PC-9 (cell line): ENCODE data around the gene CST11.

ENCODE experiments used
- EZH2 ChIP-seq: fragments of 200-600 bp; sonication (generic); IDR thresholded peaks from 2 replicates; pipeline ENCODE4 v1.8.0; 2017; ENCODE audit warnings: antibody characterized with exemption, low read depth
- TF ChIP-seq, protein P1 (sequence below): fragments of 200-600 bp; sonication (generic); conservative IDR thresholded peaks from 2 replicates; pipeline ENCODE4 v1.6.1; 2017; ENCODE audit warnings: mixed run types, antibody characterized with exemption, mild to moderate bottlenecking, moderate library complexity

DNA sequence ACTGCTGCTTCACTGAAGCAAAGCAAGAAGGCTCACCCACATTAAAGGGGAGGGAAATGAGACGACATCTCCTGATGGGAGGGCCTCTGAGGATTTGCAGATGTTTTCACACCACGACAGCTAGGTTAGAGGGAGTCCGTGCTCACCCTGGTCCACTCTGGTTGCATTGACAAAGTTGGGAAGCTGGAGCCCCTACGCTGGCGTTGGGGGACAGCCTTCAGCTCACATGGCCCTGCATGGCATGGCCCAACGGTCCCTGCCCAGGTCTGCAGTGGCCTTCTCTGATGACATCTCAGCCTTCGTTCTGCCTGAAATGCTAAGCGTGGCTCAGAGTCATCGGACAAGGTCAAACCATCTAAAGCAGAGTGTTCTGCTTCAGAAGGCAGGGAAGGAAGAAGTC, 27.5 kb downstream of the CST11 start:
- TF ChIP-seq, protein P1, sequence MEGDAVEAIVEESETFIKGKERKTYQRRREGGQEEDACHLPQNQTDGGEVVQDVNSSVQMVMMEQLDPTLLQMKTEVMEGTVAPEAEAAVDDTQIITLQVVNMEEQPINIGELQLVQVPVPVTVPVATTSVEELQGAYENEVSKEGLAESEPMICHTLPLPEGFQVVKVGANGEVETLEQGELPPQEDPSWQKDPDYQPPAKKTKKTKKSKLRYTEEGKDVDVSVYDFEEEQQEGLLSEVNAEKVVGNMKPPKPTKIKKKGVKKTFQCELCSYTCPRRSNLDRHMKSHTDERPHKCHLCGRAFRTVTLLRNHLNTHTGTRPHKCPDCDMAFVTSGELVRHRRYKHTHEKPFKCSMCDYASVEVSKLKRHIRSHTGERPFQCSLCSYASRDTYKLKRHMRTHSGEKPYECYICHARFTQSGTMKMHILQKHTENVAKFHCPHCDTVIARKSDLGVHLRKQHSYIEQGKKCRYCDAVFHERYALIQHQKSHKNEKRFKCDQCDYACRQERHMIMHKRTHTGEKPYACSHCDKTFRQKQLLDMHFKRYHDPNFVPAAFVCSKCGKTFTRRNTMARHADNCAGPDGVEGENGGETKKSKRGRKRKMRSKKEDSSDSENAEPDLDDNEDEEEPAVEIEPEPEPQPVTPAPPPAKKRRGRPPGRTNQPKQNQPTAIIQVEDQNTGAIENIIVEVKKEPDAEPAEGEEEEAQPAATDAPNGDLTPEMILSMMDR, result no peak
- no peak for TF ChIP-seq EZH2
